Muscle layer of duodenum (tissue), 2 donors: ENCODE measurements around the gene EN1.

Source experiments
- H3K27ac ChIP-seq: one replicate; pipeline ENCODE4 v1.7.0; 2013; ENCODE audit warnings: mild to moderate bottlenecking, low read length
- H3K27me3 ChIP-seq: one replicate; pipeline ENCODE4 v1.7.0; 2013; ENCODE audit warnings: low read depth, mild to moderate bottlenecking, control low read depth, low read length
- H3K36me3 ChIP-seq, 2 donors: one replicate each; pipeline ENCODE4 v1.7.0; 2013; ENCODE audit warnings: low read length in 2 of 2, control low read depth in 1 of 2, mild to moderate bottlenecking in 1 of 2; ENCODE audit not compliant: insufficient read depth in 2 of 2, control insufficient read depth in 1 of 2
- H3K4me1 ChIP-seq, 2 donors: one replicate each; pipeline ENCODE4 v1.7.0; 2013; ENCODE audit warnings: low read length in 2 of 2, mild to moderate bottlenecking in 2 of 2, control low read depth in 1 of 2, moderate library complexity in 1 of 2; ENCODE audit not compliant: insufficient read depth in 2 of 2, control insufficient read depth in 1 of 2
- H3K4me3 ChIP-seq, 2 donors: one replicate each; pipeline ENCODE4 v1.7.0; 2013; ENCODE audit warnings: low read length in 2 of 2, low read depth in 1 of 2, mild to moderate bottlenecking in 1 of 2
- H3K9me3 ChIP-seq, 2 donors: one replicate each; pipeline ENCODE4 v1.7.0; 2013; ENCODE audit warnings: low read length in 2 of 2, control low read depth in 1 of 2, mild to moderate bottlenecking in 1 of 2; ENCODE audit not compliant: control insufficient read depth in 1 of 2
- donor health status: healthy.

Gene EN1

GRCh38 chr2:118832071-118832790 is 15.2 kb downstream of the EN1 start:
- no peak overlapping the region for H3K4me3 ChIP-seq
- H3K27me3 ChIP-seq: peaks cover 70% of the 10 kb centered on the region
- no peaks in the 10 kb centered on the region for H3K36me3 ChIP-seq
- H3K4me1 ChIP-seq: peaks cover 0 to 19% of the 10 kb centered on the region in 2 donors
- no peak overlapping the region for H3K27ac ChIP-seq
- no peaks in the 10 kb centered on the region for H3K9me3 ChIP-seq

GRCh38 chr2:118830881-118831280 is 16.6 kb downstream of the EN1 start:
- no peaks in the 10 kb centered on the region for H3K36me3 ChIP-seq
- H3K9me3 ChIP-seq: no peaks in the 10 kb centered on the region
- H3K4me3 ChIP-seq: no peak overlapping the region
- peaks cover 61% of the 10 kb centered on the region for H3K27me3 ChIP-seq
- H3K27ac ChIP-seq: no peak overlapping the region
- H3K4me1 ChIP-seq: peaks cover 0 to 13% of the 10 kb centered on the region in 2 donors

GRCh38 chr2:118830118-118830517 is 17.3 kb downstream of the EN1 start:
- Histone ChIP-seq H3K36me3 (no peaks in the 10 kb centered on the region), H3K9me3 (no peaks in the 10 kb centered on the region), H3K4me1 (peaks cover 0 to 5% of the 10 kb centered on the region in 2 donors), H3K4me3 (no peak overlapping the region), H3K27ac (no peak overlapping the region), H3K27me3 (peaks cover 53% of the 10 kb centered on the region)

GRCh38 chr2:118826093-118826492 is 21.4 kb downstream of the EN1 start:
- Histone ChIP-seq H3K27me3 (peaks cover 14% of the 10 kb centered on the region), H3K27ac (no peak overlapping the region), H3K4me1 (no peaks in the 10 kb centered on the region)

GRCh38 chr2:118823633-118824032 is 23.8 kb downstream of the EN1 start:
- Histone ChIP-seq H3K4me3 (no peak overlapping the region), H3K27me3 (peaks cover 4% of the 10 kb centered on the region), H3K9me3 (no peaks in the 10 kb centered on the region), H3K4me1 (no peaks in the 10 kb centered on the region), H3K27ac (no peak overlapping the region), H3K36me3 (no peaks in the 10 kb centered on the region)

More at GRCh38 chr2:118826093-118826492, 21.4 kb downstream of the EN1 start:
- no peaks in the 10 kb centered on the region for H3K36me3 ChIP-seq
- H3K4me3 ChIP-seq: no peak overlapping the region
- H3K9me3 ChIP-seq: no peaks in the 10 kb centered on the region

GRCh38 chr2:118822572-118822971 is 24.9 kb downstream of the EN1 start:
- Histone ChIP-seq H3K4me3 (no peak overlapping the region), H3K27ac (no peak overlapping the region), H3K36me3 (no peaks in the 10 kb centered on the region), H3K9me3 (no peaks in the 10 kb centered on the region), H3K4me1 (no peaks in the 10 kb centered on the region), H3K27me3 (peaks cover 4% of the 10 kb centered on the region)

- Histone ChIP-seq H3K36me3 (no peaks in the 10 kb centered on the region), H3K27ac (no peak overlapping the region), H3K9me3 (no peaks in the 10 kb centered on the region), H3K4me1 (no peaks in the 10 kb centered on the region), H3K27me3 (peaks cover 2% of the 10 kb centered on the region), H3K4me3 (no peak overlapping the region)
These were observed 25.4 kb downstream of the EN1 start for GRCh38 chr2:118822015-118822414.

- H3K36me3 ChIP-seq: no peaks in the 10 kb centered on the region
- H3K9me3 ChIP-seq: no peaks in the 10 kb centered on the region
- H3K4me1 ChIP-seq: no peaks in the 10 kb centered on the region
- H3K27ac ChIP-seq: no peak overlapping the region
- peaks cover 11% of the 10 kb centered on the region for H3K27me3 ChIP-seq
- no peak overlapping the region for H3K4me3 ChIP-seq
These were observed 30.0 kb downstream of the EN1 start for GRCh38 chr2:118817469-118817868.

- Histone ChIP-seq H3K9me3 (no peaks in the 10 kb centered on the region), H3K27me3 (peaks cover 13% of the 10 kb centered on the region), H3K4me3 (no peak overlapping the region), H3K4me1 (no peaks in the 10 kb centered on the region), H3K36me3 (no peaks in the 10 kb centered on the region), H3K27ac (no peak overlapping the region)
These were observed 30.8 kb downstream of the EN1 start for GRCh38 chr2:118816669-118817068.

GRCh38 chr2:118815731-118816130 is 31.7 kb downstream of the EN1 start:
- H3K27ac ChIP-seq: no peak overlapping the region
- peaks cover 13% of the 10 kb centered on the region for H3K27me3 ChIP-seq

GRCh38 chr2:118815314-118815713 is 32.1 kb downstream of the EN1 start:
- Histone ChIP-seq H3K9me3 (no peaks in the 10 kb centered on the region), H3K4me3 (no peak overlapping the region), H3K27ac (no peak overlapping the region), H3K36me3 (no peaks in the 10 kb centered on the region), H3K27me3 (peaks cover 13% of the 10 kb centered on the region), H3K4me1 (no peaks in the 10 kb centered on the region)

More at GRCh38 chr2:118815731-118816130, 31.7 kb downstream of the EN1 start:
- Histone ChIP-seq H3K9me3 (no peaks in the 10 kb centered on the region), H3K36me3 (no peaks in the 10 kb centered on the region), H3K4me1 (no peaks in the 10 kb centered on the region), H3K4me3 (no peak overlapping the region)

- no peak overlapping the region for H3K27ac ChIP-seq
- H3K36me3 ChIP-seq: no peaks in the 10 kb centered on the region
- no peaks in the 10 kb centered on the region for H3K4me1 ChIP-seq
- no peak overlapping the region for H3K4me3 ChIP-seq
- H3K9me3 ChIP-seq: no peaks in the 10 kb centered on the region
- H3K27me3 ChIP-seq: peaks cover 13% of the 10 kb centered on the region
These were observed 33.1 kb downstream of the EN1 start for GRCh38 chr2:118814368-118814767.
